ENCODE measurements around the gene INTS1.
A peak's percentile ranks its signal among the peaks of the same experiment; 100 is the strongest.

Gene INTS1

GRCh38 chr7:1531979-1532455 is 27.8 kb upstream of the INTS1 start:
- no peak for DNase-seq
- Histone ChIP-seq H3K4me3 (ENCODE audit: low read length) (peak overlapping the region; percentile 81; the same call in 1 of the 2 replicates), H2AFZ (ENCODE audit: low read length) (no peak overlapping the region), H3K9me2 (replicated peaks; ENCODE audit: insufficient read depth, low read length) (no peaks in the 10 kb centered on the region), H3K79me2 (ENCODE audit: low read length) (peaks cover 58% of the 10 kb centered on the region), H3K36me3 (replicated peaks; ENCODE audit: insufficient read depth, low read length) (no peaks in the 10 kb centered on the region), H3K4me1 (ENCODE audit: low read length) (0 out of 2 replicates have a peak, but pooled peaks cover 5% of the 10 kb centered on the region), H3K27me3 (replicated peaks; ENCODE audit: insufficient read depth, low read length) (peaks cover 19% of the 10 kb centered on the region), H3F3A (ENCODE audit: insufficient read depth, low read length) (no peaks in the 10 kb centered on the region), H3K9me3 (replicated peaks; ENCODE audit: insufficient read depth, low read length) (no peaks in the 10 kb centered on the region), H4K20me1 (ENCODE audit: insufficient read depth, low read length) (no peaks in the 10 kb centered on the region), H3K27ac (ENCODE audit: low read length) (no peak overlapping the region), H3K9ac (ENCODE audit: low read length) (no peak overlapping the region), H3K4me2 (ENCODE audit: low read depth, low read length) (peak overlapping the region; percentile 91)
- TF ChIP-seq, protein P1, sequence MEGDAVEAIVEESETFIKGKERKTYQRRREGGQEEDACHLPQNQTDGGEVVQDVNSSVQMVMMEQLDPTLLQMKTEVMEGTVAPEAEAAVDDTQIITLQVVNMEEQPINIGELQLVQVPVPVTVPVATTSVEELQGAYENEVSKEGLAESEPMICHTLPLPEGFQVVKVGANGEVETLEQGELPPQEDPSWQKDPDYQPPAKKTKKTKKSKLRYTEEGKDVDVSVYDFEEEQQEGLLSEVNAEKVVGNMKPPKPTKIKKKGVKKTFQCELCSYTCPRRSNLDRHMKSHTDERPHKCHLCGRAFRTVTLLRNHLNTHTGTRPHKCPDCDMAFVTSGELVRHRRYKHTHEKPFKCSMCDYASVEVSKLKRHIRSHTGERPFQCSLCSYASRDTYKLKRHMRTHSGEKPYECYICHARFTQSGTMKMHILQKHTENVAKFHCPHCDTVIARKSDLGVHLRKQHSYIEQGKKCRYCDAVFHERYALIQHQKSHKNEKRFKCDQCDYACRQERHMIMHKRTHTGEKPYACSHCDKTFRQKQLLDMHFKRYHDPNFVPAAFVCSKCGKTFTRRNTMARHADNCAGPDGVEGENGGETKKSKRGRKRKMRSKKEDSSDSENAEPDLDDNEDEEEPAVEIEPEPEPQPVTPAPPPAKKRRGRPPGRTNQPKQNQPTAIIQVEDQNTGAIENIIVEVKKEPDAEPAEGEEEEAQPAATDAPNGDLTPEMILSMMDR (IDR thresholded peaks at IDR 0.05; ENCODE audit: low read length), result no peak
- TF ChIP-seq EZH2phosphoT487 (IDR thresholded peaks at IDR 0.05; ENCODE audit: low read length), result no peak
- TF ChIP-seq EZH2 (optimal IDR thresholded peaks at IDR 0.05; ENCODE audit: low read depth, low read length), result no peak

DNA sequence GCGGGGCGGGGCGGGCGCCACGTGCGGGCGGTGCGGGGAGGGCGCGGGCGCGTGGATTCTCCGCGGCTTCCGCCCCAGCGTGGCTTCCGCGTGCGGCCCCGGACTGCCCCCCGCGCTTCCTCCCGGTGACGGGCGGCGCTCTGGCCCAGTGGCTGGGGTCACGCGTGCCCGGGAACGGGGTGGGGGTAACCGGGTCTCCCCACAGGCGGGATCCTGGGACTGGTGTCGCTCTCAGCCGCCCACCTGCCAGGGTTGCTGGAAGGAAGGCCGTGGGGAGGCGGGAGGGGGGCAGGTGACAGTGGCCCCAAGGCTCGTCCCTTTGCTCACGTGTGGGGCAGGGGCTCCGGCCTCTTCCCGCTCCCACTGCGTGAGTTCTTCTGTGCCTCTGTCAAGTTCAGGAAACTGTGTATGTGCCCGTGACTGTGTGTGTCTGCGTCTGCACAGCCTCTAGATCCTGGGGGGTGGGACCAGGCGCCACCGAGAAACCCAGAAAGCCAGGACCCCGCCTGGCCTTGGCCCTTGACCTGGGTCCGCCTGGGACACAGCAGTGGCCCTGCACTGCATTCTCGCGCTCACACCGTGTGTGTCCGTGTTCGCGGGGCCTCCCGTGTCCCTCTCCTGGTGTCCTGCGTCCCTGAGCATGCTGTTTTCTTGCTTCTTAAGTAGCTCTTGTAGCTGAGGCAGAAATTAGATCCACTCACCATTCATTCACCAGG is 27.2 kb upstream of the INTS1 start:
- Histone ChIP-seq H3K4me3 (ENCODE audit: low read length) (peak overlapping the region; percentile 81), H3K79me2 (ENCODE audit: low read length) (peaks cover 52% of the 10 kb centered on the region), H3K4me2 (ENCODE audit: low read depth, low read length) (peak overlapping the region; percentile 91), H3F3A (ENCODE audit: insufficient read depth, low read length) (no peaks in the 10 kb centered on the region), H2AFZ (ENCODE audit: low read length) (no peak overlapping the region), H3K9ac (ENCODE audit: low read length) (peak overlapping the region; percentile 71), H3K9me2 (replicated peaks; ENCODE audit: insufficient read depth, low read length) (no peaks in the 10 kb centered on the region), H3K27ac (ENCODE audit: low read length) (no peak overlapping the region), H3K36me3 (replicated peaks; ENCODE audit: insufficient read depth, low read length) (no peaks in the 10 kb centered on the region), H3K4me1 (ENCODE audit: low read length) (0 out of 2 replicates have a peak, but pooled peaks cover 5% of the 10 kb centered on the region), H3K9me3 (replicated peaks; ENCODE audit: insufficient read depth, low read length) (no peaks in the 10 kb centered on the region), H3K27me3 (replicated peaks; ENCODE audit: insufficient read depth, low read length) (peaks cover 25% of the 10 kb centered on the region), H4K20me1 (ENCODE audit: insufficient read depth, low read length) (no peaks in the 10 kb centered on the region)
- no peak for DNase-seq
- TF ChIP-seq, protein P1 (IDR thresholded peaks at IDR 0.05; ENCODE audit: low read length), result no peak
- TF ChIP-seq EZH2phosphoT487 (IDR thresholded peaks at IDR 0.05; ENCODE audit: low read length), result no peak
- no peak for TF ChIP-seq EZH2 (optimal IDR thresholded peaks at IDR 0.05; ENCODE audit: low read depth, low read length)

- Histone ChIP-seq H3F3A (ENCODE audit: insufficient read depth, low read length) (no peaks in the 10 kb centered on the region), H3K9ac (ENCODE audit: low read length) (no peak overlapping the region), H3K9me3 (replicated peaks; ENCODE audit: insufficient read depth, low read length) (no peaks in the 10 kb centered on the region), H3K27me3 (replicated peaks; ENCODE audit: insufficient read depth, low read length) (peaks cover 28% of the 10 kb centered on the region), H3K4me3 (ENCODE audit: low read length) (peak overlapping the region; percentile 81), H3K4me2 (ENCODE audit: low read depth, low read length) (no peak overlapping the region), H3K4me1 (ENCODE audit: low read length) (0 out of 2 replicates have a peak, but pooled peaks cover 5% of the 10 kb centered on the region), H3K36me3 (replicated peaks; ENCODE audit: insufficient read depth, low read length) (no peaks in the 10 kb centered on the region), H2AFZ (ENCODE audit: low read length) (no peak overlapping the region), H3K79me2 (ENCODE audit: low read length) (peaks cover 48% of the 10 kb centered on the region), H3K9me2 (replicated peaks; ENCODE audit: insufficient read depth, low read length) (no peaks in the 10 kb centered on the region), H4K20me1 (ENCODE audit: insufficient read depth, low read length) (no peaks in the 10 kb centered on the region), H3K27ac (ENCODE audit: low read length) (no peak overlapping the region)
- TF ChIP-seq EZH2 (optimal IDR thresholded peaks at IDR 0.05; ENCODE audit: low read depth, low read length), result no peak
- no peak for TF ChIP-seq EZH2phosphoT487 (IDR thresholded peaks at IDR 0.05; ENCODE audit: low read length)
- TF ChIP-seq, protein P1 (IDR thresholded peaks at IDR 0.05; ENCODE audit: low read length), result no peak
- peak; percentile 28 for DNase-seq
Measured at GRCh38 chr7:1530946-1531262, 26.7 kb upstream of the INTS1 start.

All from MM.1S (cell line).